ENCODE data around the gene DZIP1.
"Not testable (repeated sequence)": the region's sequence is repeated elsewhere in the genome, so short reads cannot be mapped to it uniquely, and the experiment has no call there.

DZIP1 gene

GRCh38 chr13:95596701-95597100, 47.8 kb downstream of the DZIP1 start:
- no peak for DNase-seq

GRCh38 chr13:95593462-95593861, 51.0 kb downstream of the DZIP1 start:
- DNase-seq: no peak

GRCh38 chr13:95588721-95589120, 55.8 kb downstream of the DZIP1 start:
- DNase-seq: no peak

GRCh38 chr13:95588134-95588533, 56.4 kb downstream of the DZIP1 start:
- DNase-seq: no peak

GRCh38 chr13:95585867-95586266, 58.6 kb downstream of the DZIP1 start:
- no peak for DNase-seq

GRCh38 chr13:95579303-95579702, 65.2 kb downstream of the DZIP1 start:
- no peak for DNase-seq

- DNase-seq: no peak
Observed at GRCh38 chr13:95573221-95573620, 71.3 kb downstream of the DZIP1 start.

- peak in 2 of 3 experiments; percentile 73 to 91 for DNase-seq
Observed at GRCh38 chr13:95571941-95572340, 72.6 kb downstream of the DZIP1 start.

GRCh38 chr13:95570016-95570415, 74.5 kb downstream of the DZIP1 start:
- DNase-seq: peak in 2 of 3 experiments; percentile 21 to 40

GRCh38 chr13:95568131-95568530, 76.4 kb downstream of the DZIP1 start:
- DNase-seq: no peak

- DNase-seq: not testable (repeated sequence)
Observed at GRCh38 chr13:95565758-95566157, 78.7 kb downstream of the DZIP1 start.

- no peak for DNase-seq
Observed at GRCh38 chr13:95564733-95565291, 79.7 kb downstream of the DZIP1 start.

GRCh38 chr13:95564091-95564490, 80.4 kb downstream of the DZIP1 start:
- DNase-seq: no peak

- DNase-seq: no peak
Observed at GRCh38 chr13:95560387-95560786, 84.1 kb downstream of the DZIP1 start.

- peak in 1 of 3 experiments; percentile 61 for DNase-seq
Observed at GRCh38 chr13:95559100-95559499, 85.4 kb downstream of the DZIP1 start.

GRCh38 chr13:95557013-95557412, 87.5 kb downstream of the DZIP1 start:
- peak in 2 of 3 experiments; percentile 56 to 90 for DNase-seq

GRCh38 chr13:95553581-95554385, 90.7 kb downstream of the DZIP1 start:
- DNase-seq: no peak

- no peak for DNase-seq
Observed at GRCh38 chr13:95552539-95553441, 91.7 kb downstream of the DZIP1 start, which contains the start of gene CLDN10. TSS of gene CLDN10 (plus strand) at chr13:95552720. CDS start at chr13:95552754, 34 bp downstream.

GRCh38 chr13:95552208-95552538, 92.3 kb downstream of the DZIP1 start:
- no peak for DNase-seq

GRCh38 chr13:95547531-95548167, 96.9 kb downstream of the DZIP1 start:
- DNase-seq: no peak

- DNase-seq: no peak
Observed at GRCh38 chr13:95546919-95547318, 97.6 kb downstream of the DZIP1 start.

- no peak for DNase-seq
Observed at GRCh38 chr13:95544293-95544692, 100.2 kb downstream of the DZIP1 start.

- no peak for DNase-seq
Observed at GRCh38 chr13:95541911-95542474, 102.5 kb downstream of the DZIP1 start.
